GM10248 (cell line): Measurements from ENCODE around the gene PLCG1.

Experiments used
- CTCF ChIA-PET: fragments of 300-600 bp; sonication (Branson Sonifier 250); formaldehyde crosslinking; extraction: SDS; loops from one replicate; lab custom pipeline; 2021; ENCODE audit warnings: antibody characterized with exemption; lab: Yijun Ruan, JAX
- POLR2A ChIA-PET: fragments of 350-650 bp; sonication (Branson Sonifier 250); formaldehyde crosslinking; extraction: SDS; loops from one replicate; lab custom pipeline; 2020; ENCODE audit warnings: antibody characterized with exemption; lab: Yijun Ruan, JAX
- DNase-seq: peaks from one replicate; pipeline ENCODE4 v3.0.0; 2012; ENCODE audit errors: extremely low spot score
- CTCF ChIP-seq: IDR thresholded peaks from 2 replicates; pipeline ENCODE4 v1.5.1; 2012; ENCODE audit warnings: mild to moderate bottlenecking, low read depth; ENCODE audit errors: extremely low read depth, missing control alignments, control extremely low read depth

Gene PLCG1

GRCh38 chr20:41142919-41143318, 5.6 kb downstream of the PLCG1 start:
- DNase-seq: no peak
- no peak for TF ChIP-seq CTCF
- CTCF ChIA-PET: interaction anchor here (1.0 to 10.9 kb wide), 7 partner anchors 9 to 197 kb away, joined by 3 to 64 read pairs (median 11); partner anchors contain the start of gene LPIN3
- POLR2A ChIA-PET: no interaction called here

- POLR2A ChIA-PET: no interaction called here
- CTCF ChIA-PET: interaction anchor here (2.8 to 10.9 kb wide), 5 partner anchors 8 to 197 kb away, joined by 11 to 64 read pairs (median 16); partner anchors contain the start of gene LPIN3
- DNase-seq: no peak
- TF ChIP-seq CTCF: no peak
Measured at GRCh38 chr20:41143354-41143753, 6.0 kb downstream of the PLCG1 start.

GRCh38 chr20:41145317-41145716, 8.0 kb downstream of the PLCG1 start:
- DNase-seq: no peak
- POLR2A ChIA-PET: no interaction called here
- CTCF ChIA-PET: interaction anchor here (5.0 to 10.9 kb wide), 2 partner anchors 10 to 11 kb away, joined by 42 to 64 read pairs; no protein-coding TSS in a partner anchor
- TF ChIP-seq CTCF: no peak

GRCh38 chr20:41145821-41146620, 8.7 kb downstream of the PLCG1 start:
- POLR2A ChIA-PET: no interaction called here
- no peak for DNase-seq

GRCh38 chr20:41147767-41148191, 10.4 kb downstream of the PLCG1 start:
- ChIA-PET CTCF (interaction anchor here (5.0 to 10.9 kb wide), 2 partner anchors 9 to 13 kb away, joined by 42 to 64 read pairs; no protein-coding TSS in a partner anchor), POLR2A (no interaction called here)
- no peak for TF ChIP-seq CTCF
- no peak for DNase-seq

More at GRCh38 chr20:41145821-41146620, 8.7 kb downstream of the PLCG1 start:
- CTCF ChIA-PET: interaction anchor here (5.0 to 10.9 kb wide), 2 partner anchors 10 to 11 kb away, joined by 42 to 64 read pairs; no protein-coding TSS in a partner anchor
- TF ChIP-seq CTCF: no peak

- no peak for TF ChIP-seq CTCF
- no peak for DNase-seq
- CTCF ChIA-PET: interaction anchor here (1.1 to 5.2 kb wide), 4 partner anchors 11 to 158 kb away, joined by 3 to 28 read pairs (median 4); no protein-coding TSS in a partner anchor
- POLR2A ChIA-PET: no interaction called here
Measured at GRCh38 chr20:41148942-41149341, 11.6 kb downstream of the PLCG1 start.
